ENCODE results near the gene UIMC1.

UIMC1 gene

GRCh38 chr5:176901260-176902101, 105.1 kb downstream of the UIMC1 start:
- no peak for DNase-seq

DNA sequence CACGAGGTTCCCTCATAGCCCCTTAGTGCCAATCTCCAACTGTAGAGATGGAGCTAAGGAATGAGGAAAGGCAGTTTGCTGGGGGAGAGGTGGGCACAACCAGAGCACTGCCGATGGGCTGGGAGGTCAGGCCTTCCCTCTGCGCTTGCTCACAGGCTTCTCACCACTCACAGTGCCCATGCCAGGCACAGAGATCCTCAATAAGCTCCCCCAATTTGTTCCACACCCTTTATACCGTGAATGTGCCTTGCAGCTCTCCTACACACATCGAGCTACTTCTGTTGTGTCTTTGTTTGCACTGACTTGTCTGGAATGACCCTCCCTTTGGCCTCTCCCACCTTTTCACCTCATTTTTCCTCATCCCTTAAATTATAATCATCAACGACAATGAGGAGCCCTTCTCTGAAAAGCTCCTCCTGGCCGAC, 105.8 kb downstream of the UIMC1 start:
- no peak for DNase-seq

DNA sequence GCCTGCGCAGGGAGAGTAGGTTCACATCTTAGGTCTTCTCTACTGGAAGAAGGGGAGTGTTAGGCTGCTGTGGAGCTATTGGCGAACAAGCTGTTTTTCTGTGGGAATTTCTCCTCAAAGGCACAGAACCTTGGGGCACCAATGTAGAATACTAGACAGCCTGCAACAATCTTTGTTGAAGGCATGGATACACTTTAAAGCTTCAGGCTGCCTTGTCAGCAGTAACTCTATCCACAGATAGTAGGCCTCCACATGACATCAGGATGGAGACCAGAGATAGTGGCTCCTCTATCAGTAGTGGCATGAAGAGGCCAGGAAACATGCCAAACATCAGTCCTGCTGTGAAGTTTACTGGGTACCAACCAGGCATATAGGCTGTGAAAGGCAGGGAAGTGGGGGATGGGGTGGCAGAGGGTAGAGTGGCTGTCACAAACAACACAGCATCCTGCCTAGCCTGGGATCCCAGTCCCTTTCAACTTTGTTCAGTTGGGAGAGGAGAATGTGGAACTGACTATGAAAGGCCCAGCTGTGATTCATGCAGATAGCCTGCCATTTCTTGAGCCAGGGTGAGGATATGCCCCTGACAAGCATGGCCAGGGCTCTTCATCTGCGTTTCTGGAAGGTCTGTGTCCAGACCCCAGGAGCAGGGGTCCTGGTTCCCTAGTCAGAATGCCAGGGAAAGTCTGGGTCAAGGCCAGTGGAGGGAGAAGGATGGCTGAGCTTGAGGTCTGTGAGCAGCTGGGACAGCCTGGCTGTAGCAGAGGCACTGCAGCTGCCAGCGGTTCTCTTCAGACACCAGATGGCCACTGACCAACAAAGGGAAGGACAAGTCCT, 106.4 kb downstream of the UIMC1 start:
- no peak for DNase-seq

DNA sequence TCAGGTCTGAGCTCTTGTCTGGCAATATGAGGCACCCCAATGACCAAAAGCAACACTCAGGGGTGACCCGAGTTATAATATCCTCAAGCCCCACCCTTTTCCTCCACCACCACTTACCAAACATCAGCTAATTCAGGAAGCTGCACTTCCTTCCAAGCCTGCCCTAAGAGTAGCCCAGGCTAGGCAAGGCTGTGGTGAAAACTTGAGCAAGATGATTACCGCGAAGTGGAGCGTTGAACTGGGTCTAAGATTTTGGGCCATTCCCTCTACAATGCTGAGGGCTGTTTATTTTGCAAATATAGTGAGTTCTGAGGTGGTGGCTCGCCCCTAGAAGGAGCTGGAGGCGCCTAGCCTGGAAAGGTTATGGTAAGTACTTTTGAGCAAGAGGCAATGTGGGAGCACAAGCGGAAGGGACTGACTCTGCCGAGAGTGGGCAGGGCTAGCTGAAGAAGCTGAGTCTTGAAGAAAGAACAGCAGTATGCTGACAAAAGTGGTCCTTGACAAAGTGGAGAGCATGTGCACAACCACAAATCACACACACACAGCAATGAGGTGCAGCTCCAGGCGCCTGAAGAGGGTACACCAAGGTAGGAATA, 107.2 kb downstream of the UIMC1 start, which contains the start of gene HK3:
HK3 (minus strand) TSS at position 51 of the 596 bp plus-strand sequence. CDS start 3,187 bp downstream, outside the sequence.
- DNase-seq, result no peak

GRCh38 chr5:176897263-176897662, 109.3 kb downstream of the UIMC1 start:
- DNase-seq, result no peak

GRCh38 chr5:176895831-176896230, 110.7 kb downstream of the UIMC1 start:
- no peak for DNase-seq

GRCh38 chr5:176894298-176894697, 112.3 kb downstream of the UIMC1 start:
- DNase-seq, result no peak

DNA sequence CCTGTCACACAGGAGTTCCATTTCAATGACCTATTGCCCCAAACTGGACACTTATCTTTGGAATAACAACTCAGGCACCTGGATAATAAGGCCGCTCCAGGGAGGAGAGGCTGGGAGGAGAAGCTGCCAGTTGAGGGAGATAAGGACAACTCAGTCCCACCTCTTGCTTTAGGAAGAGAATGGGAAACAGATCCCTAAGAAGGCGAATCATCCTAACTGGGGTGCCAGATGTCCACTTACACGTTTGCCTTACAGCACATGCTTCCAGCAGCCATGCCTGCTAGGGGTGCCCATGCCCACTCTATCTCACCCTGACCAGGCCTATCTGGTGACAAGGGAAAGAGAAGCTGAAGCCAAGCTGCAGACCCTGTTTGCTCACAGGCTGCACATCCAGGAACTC, 113.9 kb downstream of the UIMC1 start:
- no peak for DNase-seq

DNA sequence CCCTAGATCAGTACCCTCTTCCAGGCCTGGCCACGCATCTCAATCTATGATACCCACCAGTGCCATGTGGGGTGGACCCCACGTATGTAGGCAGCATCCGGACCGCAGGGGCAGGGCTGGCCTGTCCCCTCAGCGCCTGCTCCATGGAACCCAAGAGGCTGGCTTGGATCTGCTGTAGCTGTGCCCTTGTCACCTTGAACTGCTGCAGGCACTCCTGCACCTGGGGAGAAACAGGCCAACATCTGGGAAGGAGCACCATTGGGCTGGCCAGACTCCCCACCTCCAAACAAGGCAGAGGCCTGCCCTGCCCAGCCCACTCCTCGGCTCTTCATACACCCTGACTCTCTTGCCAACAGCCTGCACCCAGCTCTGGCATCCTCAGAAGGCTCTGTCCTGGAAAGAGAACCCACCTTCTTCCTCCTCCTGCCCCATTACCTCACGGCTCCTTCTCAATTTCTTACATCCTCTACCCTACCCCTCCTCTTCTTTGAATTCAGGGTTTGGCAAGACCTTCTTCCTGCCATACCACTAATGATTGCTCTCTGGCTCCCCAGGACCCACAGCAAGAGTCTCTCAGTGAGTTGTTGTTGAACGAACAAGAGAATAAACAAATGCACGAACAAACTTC, 115.1 kb downstream of the UIMC1 start:
- DNase-seq, result no peak

- DNase-seq, result no peak
Measured at GRCh38 chr5:176890455-176891330, 115.9 kb downstream of the UIMC1 start.

DNA sequence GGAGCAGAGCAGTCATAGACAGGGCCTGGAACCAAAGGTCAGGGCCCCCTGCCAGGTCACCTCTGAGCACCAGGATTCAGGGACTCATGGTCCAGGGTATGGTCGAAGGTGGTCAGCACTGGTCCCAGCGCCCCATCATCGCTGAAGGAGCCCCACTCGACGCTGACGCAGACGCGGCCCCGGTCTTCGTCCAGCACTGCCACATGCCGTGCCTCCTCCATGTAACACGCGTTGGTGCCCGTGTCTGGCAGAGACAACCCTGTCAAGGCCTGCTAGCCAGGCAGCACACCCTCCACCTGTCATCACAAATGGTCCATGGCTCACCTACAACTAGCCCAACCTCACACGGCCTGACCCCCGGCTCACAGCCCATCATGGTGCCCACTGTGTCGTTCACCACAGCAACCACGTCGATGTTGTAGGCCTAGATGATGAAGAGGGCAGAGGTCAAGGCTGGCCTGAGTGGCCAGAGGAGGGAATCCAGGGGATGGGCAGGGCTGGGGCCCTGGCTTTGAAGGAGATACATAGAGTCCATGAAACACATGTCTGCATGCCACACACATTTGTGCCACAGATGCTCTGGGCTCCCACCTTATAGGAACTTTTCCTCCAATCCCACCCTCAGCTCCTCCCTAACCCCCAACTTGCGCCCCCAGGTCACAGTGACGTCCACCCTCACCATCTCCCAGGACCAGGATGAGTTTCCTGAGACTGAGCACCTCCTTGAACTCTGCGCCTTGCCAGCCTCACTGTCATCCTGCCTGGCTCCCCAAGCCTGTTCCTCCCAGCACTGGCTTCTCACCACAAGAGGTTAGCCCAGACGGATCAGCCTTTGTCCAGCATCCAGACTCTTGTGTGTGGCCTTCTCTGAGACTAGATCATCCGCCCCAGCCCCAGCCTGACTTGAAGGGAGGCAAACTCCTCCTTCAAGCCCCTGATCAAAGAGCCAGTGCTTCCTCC, 117.0 kb downstream of the UIMC1 start:
- DNase-seq, result no peak

DNA sequence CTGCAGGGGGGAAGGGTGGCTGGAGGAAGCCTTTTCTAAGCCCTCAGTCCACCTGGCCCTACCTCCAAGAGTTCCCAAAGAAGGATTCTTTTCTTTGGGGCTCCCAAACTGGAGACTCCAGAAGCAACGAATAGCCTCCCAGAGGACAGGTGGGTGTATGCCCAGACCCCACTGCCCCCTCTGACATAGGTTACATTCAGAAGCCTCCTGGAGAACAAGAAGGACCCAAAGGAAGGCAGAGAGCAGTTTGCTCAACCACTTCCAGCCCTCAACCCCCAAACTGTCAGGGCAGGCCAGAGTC, 117.8 kb downstream of the UIMC1 start:
- no peak for DNase-seq

- no peak for DNase-seq
Measured at GRCh38 chr5:176888016-176888864, 118.3 kb downstream of the UIMC1 start.

DNA sequence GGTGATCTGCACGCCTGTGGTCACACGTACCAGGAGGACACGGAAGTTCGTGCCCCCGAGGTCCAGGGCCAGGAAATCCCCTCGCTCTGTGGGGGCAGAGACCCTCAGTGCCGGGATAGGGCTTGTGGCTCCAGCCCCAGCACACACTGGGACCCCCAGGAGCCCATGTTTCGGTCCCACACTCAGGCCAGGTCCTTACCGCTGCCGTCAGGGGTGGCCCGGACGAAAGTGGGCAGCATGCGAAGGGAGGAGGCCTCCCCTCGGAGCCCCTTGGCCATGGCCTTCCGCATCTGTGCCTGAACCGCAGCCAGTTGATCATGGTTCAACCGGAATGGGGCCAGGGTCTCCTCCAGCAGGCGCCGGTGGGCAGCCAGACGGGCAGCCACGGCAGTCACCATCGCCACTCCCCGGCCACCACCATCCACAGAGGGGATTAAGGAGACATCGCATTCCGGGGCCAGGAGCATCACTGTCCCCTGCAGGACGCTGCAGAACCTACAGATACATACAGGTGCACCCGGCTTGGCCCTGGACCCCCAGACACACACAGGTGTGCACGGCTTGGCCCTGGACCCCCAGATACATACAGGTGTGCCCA, 119.2 kb downstream of the UIMC1 start:
- no peak for DNase-seq

- no peak for DNase-seq
Measured at GRCh38 chr5:176886336-176887251, 120.0 kb downstream of the UIMC1 start.

DNA sequence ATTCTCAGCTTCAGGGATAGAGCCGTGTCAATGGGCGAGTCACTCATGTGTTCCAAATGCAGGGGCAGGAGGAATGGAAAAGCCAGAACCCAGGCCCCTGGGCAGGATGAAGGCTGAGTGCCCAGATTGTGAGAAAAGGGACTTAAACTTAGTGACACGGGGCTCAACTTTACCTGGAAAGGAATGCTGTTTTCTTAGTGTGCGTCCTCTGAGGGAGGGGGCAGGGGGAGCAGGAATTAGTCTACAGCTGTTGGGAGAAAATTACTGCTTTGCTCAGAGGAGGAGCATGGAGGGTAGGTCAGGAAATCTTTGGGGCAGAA, 122.0 kb downstream of the UIMC1 start:
- no peak for DNase-seq

GRCh38 chr5:176883700-176884570, 122.6 kb downstream of the UIMC1 start:
- DNase-seq, result no peak

DNA sequence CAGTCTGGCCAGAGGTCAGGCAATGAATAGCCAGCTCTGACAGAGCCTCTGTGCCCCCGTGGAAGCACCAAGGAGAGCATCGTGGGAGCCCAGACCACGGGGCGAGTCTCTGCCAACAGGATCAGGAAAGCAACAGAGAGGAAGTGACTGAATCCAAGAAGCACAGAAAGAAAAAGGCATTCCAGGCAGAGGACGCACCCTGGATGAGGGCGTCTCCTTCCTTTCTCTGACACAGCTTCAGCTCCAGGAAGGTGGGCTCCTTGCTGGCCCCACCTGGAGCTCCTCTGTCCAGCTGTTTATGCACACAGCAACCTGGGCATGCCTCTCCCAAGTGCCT, 124.0 kb downstream of the UIMC1 start:
- no peak for DNase-seq

Measured in EL (cell line).